MV-4-11 (cell line): ENCODE results near the gene LYSMD2.

ENCODE experiments used
- DNase-seq: peaks from one replicate; lab custom pipeline; 2025; lab: John Stamatoyannopoulos, UW

The LYSMD2 gene

GRCh38 chr15:51751697-51752683 is 14.5 kb upstream of the LYSMD2 start:
- no peak for DNase-seq

GRCh38 chr15:51750792-51751696 is 13.6 kb upstream of the LYSMD2 start, which contains the start of gene TMOD2:
Gene TMOD2, plus strand, starts transcription at chr15:51751597. Its CDS starts 14,845 bp downstream, at chr15:51766442.
- no peak for DNase-seq

- no peak for DNase-seq
Measured at GRCh38 chr15:51750186-51750585, 12.7 kb upstream of the LYSMD2 start.

- DNase-seq, result no peak
Measured at GRCh38 chr15:51749307-51749706, 11.9 kb upstream of the LYSMD2 start.

- DNase-seq, result no peak
Measured at GRCh38 chr15:51739061-51739712, 1.7 kb upstream of the LYSMD2 start.

- no peak for DNase-seq
Measured at GRCh38 chr15:51738553-51738952, 1.1 kb upstream of the LYSMD2 start.

GRCh38 chr15:51736751-51737521 is 519 bp downstream of the LYSMD2 start:
- no peak for DNase-seq

GRCh38 chr15:51736069-51736468 is 1.4 kb downstream of the LYSMD2 start:
- peak; percentile 21 for DNase-seq

GRCh38 chr15:51735228-51736010 is 2.0 kb downstream of the LYSMD2 start:
- peak; percentile 5 for DNase-seq

- no peak for DNase-seq
Measured at GRCh38 chr15:51732646-51733045, 4.8 kb downstream of the LYSMD2 start.

GRCh38 chr15:51731549-51732267 is 5.7 kb downstream of the LYSMD2 start:
- peak; percentile 96 for DNase-seq

- no peak for DNase-seq
Measured at GRCh38 chr15:51727141-51727897, 10.1 kb downstream of the LYSMD2 start.

GRCh38 chr15:51726302-51727073 is 11.0 kb downstream of the LYSMD2 start:
- no peak for DNase-seq

GRCh38 chr15:51724673-51725072 is 12.8 kb downstream of the LYSMD2 start:
- no peak for DNase-seq

- DNase-seq, result no peak
Measured at GRCh38 chr15:51724199-51724598, 13.3 kb downstream of the LYSMD2 start.

- no peak for DNase-seq
Measured at GRCh38 chr15:51721199-51721960, 16.1 kb downstream of the LYSMD2 start.
